HepG2 (cell line): ENCODE results near the gene HEXD. TPM values are rescaled to one million over a fixed set of nuclear protein-coding genes. Genes with fewer than 3 reads are reported as not detected.

Experiments used
- ATAC-seq: fragments of 200-7000 bp; cut with Tn5 transposase; 3 replicates; pipeline ENCODE4 v1.9.1; 2020; ENCODE audit warnings: mild to moderate bottlenecking, moderate library complexity
- BruUV-seq: library from RNA; stranded (reverse); fragments of 400-500 nt; replicated peaks from 2 replicates; lab custom pipeline; 2021; lab: Mats Ljungman, UMichigan
- CTCF ChIA-PET: fragments of 300-600 bp; formaldehyde crosslinking; extraction: SDS; loops from one replicate; lab custom pipeline; 2021; ENCODE audit warnings: low total read pairs, inconsistent platforms, low intra/inter-chr PET ratio; lab: Yijun Ruan, JAX
- POLR2A ChIA-PET: fragments of 350-600 bp; sonication (Branson Sonifier 250); formaldehyde crosslinking; loops from one replicate; lab custom pipeline; 2020; ENCODE audit warnings: antibody characterized with exemption, inconsistent platforms; lab: Yijun Ruan, JAX
- DNase-seq: peaks from one replicate; pipeline ENCODE4 v3.0.0-alpha.2; 2015; ENCODE audit warnings: low spot score
- FAIRE-seq: peaks from 3 replicates; lab custom pipeline; 2011; peaks lifted over from hg19 to GRCh38; lab: Jason Lieb, UNC
- H2AFZ ChIP-seq: one replicate; pipeline ENCODE4 v1.6.1; 2011; ENCODE audit warnings: low read length, inconsistent platforms
- H3K27ac ChIP-seq: fragments of 300-600 bp; 3 replicates; pipeline ENCODE4 v1.8.0; 2011; ENCODE audit warnings: mixed run types, mild to moderate bottlenecking, mixed read lengths, low read length, inconsistent platforms; ENCODE audit not compliant: insufficient read depth; ENCODE audit errors: extremely low read length
- H3K27me3 ChIP-seq, 2 experiments: fragments of 200-600 bp in 1 of 2; 2 replicates in 1 of 2; 3 replicates in 1 of 2; pipeline versions ENCODE4 v1.6.0 to v1.8.0; 2011; ENCODE audit warnings: low read length in 2 of 2, mild to moderate bottlenecking in 2 of 2, moderate library complexity in 2 of 2, inconsistent platforms in 1 of 2; ENCODE audit not compliant: insufficient read depth in 2 of 2, control insufficient read depth in 1 of 2
- H3K36me3 ChIP-seq, 2 experiments: fragments of 200-600 bp in 1 of 2; replicated peaks in 1 of 2; 2 replicates in 1 of 2; 3 replicates in 1 of 2; pipeline versions ENCODE4 v1.5.1 to v1.8.0; 2011; ENCODE audit warnings: low read length in 2 of 2, inconsistent platforms in 1 of 2; ENCODE audit not compliant: insufficient read depth in 2 of 2, control insufficient read depth in 1 of 2
- H3K4me1 ChIP-seq: 2 replicates; pipeline ENCODE4 v1.5.1; 2012; ENCODE audit warnings: low read length, inconsistent platforms; ENCODE audit not compliant: insufficient read depth
- H3K4me2 ChIP-seq: 2 replicates; pipeline ENCODE4 v1.6.0; 2011; ENCODE audit warnings: low read depth, low read length, inconsistent platforms
- H3K4me3 ChIP-seq, 3 experiments: fragments of 200-600 bp in 1 of 3; sonication (generic), shearing (Covaris generic) in 1 of 3; replicated peaks in 1 of 3; 2 replicates each; pipeline ENCODE4 v1.5.1; 2011 to 2016; ENCODE audit warnings: low read length in 3 of 3, inconsistent platforms in 2 of 3, low read depth in 2 of 3, mild to moderate bottlenecking in 2 of 3, control low read depth in 1 of 3, mixed read lengths in 1 of 3; ENCODE audit not compliant: insufficient read depth in 1 of 3
- H3K79me2 ChIP-seq: one replicate; pipeline ENCODE4 v1.6.1; 2011; ENCODE audit warnings: low read length, inconsistent platforms; ENCODE audit not compliant: insufficient read depth
- H3K9ac ChIP-seq: 2 replicates; pipeline ENCODE4 v1.6.0; 2011; ENCODE audit warnings: mild to moderate bottlenecking, low read depth, low read length, inconsistent platforms; ENCODE audit not compliant: insufficient read depth
- H3K9me3 ChIP-seq: 2 replicates; pipeline ENCODE4 v1.5.1; 2012; ENCODE audit warnings: mild to moderate bottlenecking, low read length
- H4K20me1 ChIP-seq: 2 replicates; pipeline ENCODE4 v1.6.0; 2011; ENCODE audit warnings: inconsistent platforms, mild to moderate bottlenecking, low read length, moderate library complexity; ENCODE audit not compliant: insufficient read depth
- AGO2 ChIP-seq: fragments of 200-400 bp; formaldehyde crosslinking; optimal IDR thresholded peaks from 2 replicates; pipeline ENCODE3; 2017; ENCODE audit warnings: mild to moderate bottlenecking, low read depth, low read length, moderate library complexity
- ATF7-NPFF ChIP-seq: sonication (generic); formaldehyde crosslinking; IDR thresholded peaks from 2 replicates; pipeline ENCODE4 v1.8.1; 2023; ENCODE audit warnings: mild to moderate bottlenecking, low read depth, missing genetic modification reagents, moderate library complexity
- RBFOX2 ChIP-seq: fragments of 200-400 bp; formaldehyde crosslinking; IDR thresholded peaks from 2 replicates; pipeline ENCODE4 v1.6.1; 2017; ENCODE audit warnings: low read depth, mild to moderate bottlenecking, low read length
- SP4 ChIP-seq: sonication (generic); formaldehyde crosslinking; IDR thresholded peaks from 2 replicates; pipeline ENCODE4 v1.8.1; 2023; ENCODE audit warnings: mild to moderate bottlenecking, missing genetic modification reagents
- TAF1 ChIP-seq: sonication (generic); formaldehyde crosslinking; IDR thresholded peaks from 2 replicates; pipeline ENCODE4 v1.4.0; 2020; ENCODE audit warnings: missing genetic modification reagents
- ZNF333 ChIP-seq: sonication (generic); formaldehyde crosslinking; IDR thresholded peaks from 2 replicates; pipeline ENCODE4 v1.4.0; 2020; ENCODE audit warnings: mild to moderate bottlenecking, missing genetic modification reagents, borderline replicate concordance
- ZNF724P ChIP-seq: sonication (generic); formaldehyde crosslinking; IDR thresholded peaks from 2 replicates; pipeline ENCODE4 v1.8.0; 2022; ENCODE audit warnings: missing genetic modification reagents, borderline replicate concordance
- WGBS: methylation state at CpG from one replicate; pipeline ENCODE4 v1.1.6; 2017; ENCODE audit warnings: low lambda C conversion rate; 5-methylcytosine and 5-hydroxymethylcytosine counted together
- in situ Hi-C: cut with HindIII; loops from 2 replicates; pipeline ENCODE4 v1.10.0; 2017; ENCODE audit warnings: low pct_unique_long_range_greater_than_20kb; ENCODE audit not compliant: extremely low pct_ligation_motif_present
- intact Hi-C: fragments of 100-400 bp; cut with micrococcal nuclease; formaldehyde crosslinking; loops from one replicate; pipeline ENCODE4 v1.10.0; 2022; ENCODE audit not compliant: unreplicated experiment
- polyA plus RNA-seq, 8 experiments: library from polyadenylated mRNA; depleted of rRNA in 3 of 8; stranded (reverse) in 7 of 8; unstranded in 1 of 8; fragments of >200 nt; fragmentation: Illumina TruSeq in 4 of 8; extraction: Trizol in 4 of 8; gene quantifications; 2 replicates each; pipeline versions ENCODE4 v1.2.1 to v1.2.3, GENCODE V29; 2011 to 2016; ENCODE audit warnings: low read depth in 4 of 8, missing spikeins in 1 of 8, mixed read lengths in 1 of 8; ENCODE audit not compliant: insufficient read depth in 1 of 8
- total RNA-seq, 5 experiments: library from RNA; depleted of rRNA; stranded (reverse); fragments of >200 nt; fragmentation: Illumina TruSeq; extraction: Trizol; gene quantifications; 2 replicates each; pipeline ENCODE4 v1.2.3, GENCODE V29; 2016; ENCODE audit warnings: low read depth in 1 of 5
- TF ChIP-seq, protein P1 (sequence below): sonication (generic); formaldehyde crosslinking; IDR thresholded peaks from 2 replicates; pipeline ENCODE4 v1.5.1; 2020; ENCODE audit warnings: mild to moderate bottlenecking, missing genetic modification reagents, moderate library complexity
- TF ChIP-seq, protein P2 (sequence below): sonication (generic); formaldehyde crosslinking; IDR thresholded peaks from 2 replicates; pipeline ENCODE4; 2020; ENCODE audit warnings: missing genetic modification reagents, mild to moderate bottlenecking, borderline replicate concordance

Gene HEXD
- total and polyA plus RNA-seq, 2 of the 13 experiments (the other 11 are each of a cell fraction or from before 2014, with no cell fraction given): 22.3 to 41.8 TPM

DNA sequence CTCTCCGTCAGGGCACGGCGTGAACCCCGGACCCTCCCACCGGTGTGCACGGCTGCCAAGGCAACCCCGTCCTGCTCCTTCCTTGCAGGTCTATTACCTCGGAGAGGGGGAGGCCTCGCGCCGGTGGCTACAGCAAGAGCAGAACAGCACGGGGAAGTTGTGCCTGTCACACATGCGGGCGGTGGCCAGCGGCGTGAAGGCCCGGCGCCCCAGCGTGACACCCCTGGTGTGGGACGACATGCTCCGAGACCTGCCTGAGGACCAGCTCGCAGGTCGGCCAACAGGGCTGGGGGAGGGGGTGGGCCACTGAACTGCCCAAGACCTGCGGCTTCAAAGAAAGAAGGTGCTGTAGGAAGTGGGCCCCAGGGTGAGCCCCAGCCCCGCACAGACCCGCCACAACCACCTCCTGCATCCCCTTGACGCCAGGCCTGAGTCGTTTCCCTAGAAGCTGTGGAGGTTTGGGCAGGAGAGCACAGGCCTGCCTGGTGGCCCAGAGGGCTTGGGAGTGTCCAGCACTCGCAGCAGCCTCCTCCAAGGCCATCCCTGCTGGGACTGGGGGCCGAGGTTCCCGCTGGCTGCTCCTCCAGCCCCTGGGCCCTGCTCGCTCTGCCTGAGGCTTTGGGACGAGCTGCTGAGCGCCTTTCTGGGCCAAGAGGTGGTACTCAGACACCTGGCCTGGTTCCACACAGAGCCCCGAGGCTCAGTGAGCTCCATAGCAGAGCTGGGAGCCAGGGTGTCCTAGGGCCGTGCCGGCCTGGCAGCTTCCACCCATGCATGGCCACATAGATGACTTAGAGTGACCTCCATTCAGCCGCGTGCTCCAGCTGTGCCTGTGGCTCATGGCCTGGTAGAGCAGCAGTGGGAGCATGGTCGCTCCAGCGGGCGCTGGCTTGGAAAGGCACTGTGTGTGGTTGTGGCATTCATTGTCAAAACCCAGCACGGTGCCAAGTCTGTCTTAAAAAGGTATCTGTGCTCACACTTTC, 17.7 kb downstream of the HEXD start:
- no peaks in the 10 kb centered on the region for H3K9me3 ChIP-seq
- no peaks in the 10 kb centered on the region for H3K79me2 ChIP-seq
- ChIA-PET CTCF (no interaction called here), POLR2A (no interaction called here)
- H3K4me2 ChIP-seq: no peak overlapping the region
- H3K27me3 ChIP-seq: no peaks in the 10 kb centered on the region
- no peak for FAIRE-seq
- H3K36me3 ChIP-seq: peaks cover 9 to 10% of the 10 kb centered on the region in 2 experiments; a peak in 4 of 5 replicates
- no peak overlapping the region for H3K27ac ChIP-seq
- H3K9ac ChIP-seq: no peak overlapping the region
- H3K4me3 ChIP-seq: no peak overlapping the region
- H4K20me1 ChIP-seq: no peaks in the 10 kb centered on the region
- TF ChIP-seq, protein P1, sequence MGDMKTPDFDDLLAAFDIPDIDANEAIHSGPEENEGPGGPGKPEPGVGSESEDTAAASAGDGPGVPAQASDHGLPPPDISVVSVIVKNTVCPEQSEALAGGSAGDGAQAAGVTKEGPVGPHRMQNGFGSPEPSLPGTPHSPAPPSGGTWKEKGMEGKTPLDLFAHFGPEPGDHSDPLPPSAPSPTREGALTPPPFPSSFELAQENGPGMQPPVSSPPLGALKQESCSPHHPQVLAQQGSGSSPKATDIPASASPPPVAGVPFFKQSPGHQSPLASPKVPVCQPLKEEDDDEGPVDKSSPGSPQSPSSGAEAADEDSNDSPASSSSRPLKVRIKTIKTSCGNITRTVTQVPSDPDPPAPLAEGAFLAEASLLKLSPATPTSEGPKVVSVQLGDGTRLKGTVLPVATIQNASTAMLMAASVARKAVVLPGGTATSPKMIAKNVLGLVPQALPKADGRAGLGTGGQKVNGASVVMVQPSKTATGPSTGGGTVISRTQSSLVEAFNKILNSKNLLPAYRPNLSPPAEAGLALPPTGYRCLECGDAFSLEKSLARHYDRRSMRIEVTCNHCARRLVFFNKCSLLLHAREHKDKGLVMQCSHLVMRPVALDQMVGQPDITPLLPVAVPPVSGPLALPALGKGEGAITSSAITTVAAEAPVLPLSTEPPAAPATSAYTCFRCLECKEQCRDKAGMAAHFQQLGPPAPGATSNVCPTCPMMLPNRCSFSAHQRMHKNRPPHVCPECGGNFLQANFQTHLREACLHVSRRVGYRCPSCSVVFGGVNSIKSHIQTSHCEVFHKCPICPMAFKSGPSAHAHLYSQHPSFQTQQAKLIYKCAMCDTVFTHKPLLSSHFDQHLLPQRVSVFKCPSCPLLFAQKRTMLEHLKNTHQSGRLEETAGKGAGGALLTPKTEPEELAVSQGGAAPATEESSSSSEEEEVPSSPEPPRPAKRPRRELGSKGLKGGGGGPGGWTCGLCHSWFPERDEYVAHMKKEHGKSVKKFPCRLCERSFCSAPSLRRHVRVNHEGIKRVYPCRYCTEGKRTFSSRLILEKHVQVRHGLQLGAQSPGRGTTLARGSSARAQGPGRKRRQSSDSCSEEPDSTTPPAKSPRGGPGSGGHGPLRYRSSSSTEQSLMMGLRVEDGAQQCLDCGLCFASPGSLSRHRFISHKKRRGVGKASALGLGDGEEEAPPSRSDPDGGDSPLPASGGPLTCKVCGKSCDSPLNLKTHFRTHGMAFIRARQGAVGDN (CRISPR knock-in tag): 0 out of 2 replicates have a peak, but pooled peaks have one; percentile 5
- no peak for TF ChIP-seq TAF1 (CRISPR knock-in tag)
- TF ChIP-seq ATF7-NPFF (CRISPR knock-in tag): no peak
- TF ChIP-seq RBFOX2: 0 out of 2 replicates have a peak, but pooled peaks have one; percentile 38
- TF ChIP-seq ZNF724P: no peak
- TF ChIP-seq AGO2: peak; percentile 41
- TF ChIP-seq, protein P2, sequence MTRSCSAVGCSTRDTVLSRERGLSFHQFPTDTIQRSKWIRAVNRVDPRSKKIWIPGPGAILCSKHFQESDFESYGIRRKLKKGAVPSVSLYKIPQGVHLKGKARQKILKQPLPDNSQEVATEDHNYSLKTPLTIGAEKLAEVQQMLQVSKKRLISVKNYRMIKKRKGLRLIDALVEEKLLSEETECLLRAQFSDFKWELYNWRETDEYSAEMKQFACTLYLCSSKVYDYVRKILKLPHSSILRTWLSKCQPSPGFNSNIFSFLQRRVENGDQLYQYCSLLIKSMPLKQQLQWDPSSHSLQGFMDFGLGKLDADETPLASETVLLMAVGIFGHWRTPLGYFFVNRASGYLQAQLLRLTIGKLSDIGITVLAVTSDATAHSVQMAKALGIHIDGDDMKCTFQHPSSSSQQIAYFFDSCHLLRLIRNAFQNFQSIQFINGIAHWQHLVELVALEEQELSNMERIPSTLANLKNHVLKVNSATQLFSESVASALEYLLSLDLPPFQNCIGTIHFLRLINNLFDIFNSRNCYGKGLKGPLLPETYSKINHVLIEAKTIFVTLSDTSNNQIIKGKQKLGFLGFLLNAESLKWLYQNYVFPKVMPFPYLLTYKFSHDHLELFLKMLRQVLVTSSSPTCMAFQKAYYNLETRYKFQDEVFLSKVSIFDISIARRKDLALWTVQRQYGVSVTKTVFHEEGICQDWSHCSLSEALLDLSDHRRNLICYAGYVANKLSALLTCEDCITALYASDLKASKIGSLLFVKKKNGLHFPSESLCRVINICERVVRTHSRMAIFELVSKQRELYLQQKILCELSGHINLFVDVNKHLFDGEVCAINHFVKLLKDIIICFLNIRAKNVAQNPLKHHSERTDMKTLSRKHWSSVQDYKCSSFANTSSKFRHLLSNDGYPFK (CRISPR knock-in tag): no peak
- no peak for TF ChIP-seq ZNF333 (CRISPR knock-in tag)
- no peak for TF ChIP-seq SP4
- no peak for DNase-seq
- ATAC-seq: no peak; the same call in 2 of the 3 replicates
- BruUV-seq: no TSS peak
- in situ Hi-C loops (no loop called here), intact Hi-C loops (no loop called here)
- H2AFZ ChIP-seq: no peak overlapping the region
- no peaks in the 10 kb centered on the region for H3K4me1 ChIP-seq
- 98% methylated on average over 34 of the region's 43 CpGs for WGBS
